ENCODE results near the gene SPON1. TPM values are rescaled to one million over a fixed set of nuclear protein-coding genes. Genes with fewer than 3 reads are reported as not detected.

SPON1 gene
- total RNA-seq, 1 experiment from 2014 or later: not detected

DNA sequence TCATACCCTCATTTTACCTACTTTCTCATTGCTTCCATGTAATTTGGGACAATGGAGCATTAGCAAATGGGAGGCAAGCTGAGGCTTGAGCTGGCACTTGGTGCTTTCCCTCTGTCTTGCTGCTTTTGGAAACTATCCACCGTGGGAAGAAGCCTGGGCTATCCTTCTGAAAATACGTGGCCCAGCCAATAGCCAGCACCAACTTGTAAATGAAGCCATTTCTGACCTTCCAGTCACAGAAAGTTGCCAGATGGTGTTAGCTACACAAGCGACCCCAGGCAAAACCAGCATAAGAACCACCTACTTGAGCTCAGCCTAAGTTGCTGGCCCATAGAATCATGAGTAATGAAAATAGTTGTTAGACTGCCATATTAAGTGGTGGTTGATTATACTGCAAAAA is 18.5 kb upstream of the SPON1 start:
- peaks cover 34% of the 10 kb centered on the region for H3K4me1 ChIP-seq (ENCODE audit: insufficient read depth, low read length)
- BruUV-seq (replicated peaks): no TSS peak
- no peaks in the 10 kb centered on the region for H3K27me3 ChIP-seq (ENCODE audit: low read length)
- no peak overlapping the region for H3K4me3 ChIP-seq (ENCODE audit: low read length)
- DNase-seq (no peak), ATAC-seq (no peak)
- no peaks in the 10 kb centered on the region for H3K9me2 ChIP-seq (replicated peaks; ENCODE audit: low read length)
- ChIA-PET CTCF (no interaction called here), POLR2A (ENCODE audit: unreplicated experiment) (no interaction called here)
- no peaks in the 10 kb centered on the region for H4K20me1 ChIP-seq (ENCODE audit: low read length)
- no peaks in the 10 kb centered on the region for H3K79me2 ChIP-seq (ENCODE audit: low read length)
- intact Hi-C loops (cut with micrococcal nuclease): no loop called here
- H3F3A ChIP-seq (ENCODE audit: low read length, unreplicated experiment): no peaks in the 10 kb centered on the region
- H3K9me3 ChIP-seq (ENCODE audit: low read length): no peaks in the 10 kb centered on the region
- no peak overlapping the region for H3K27ac ChIP-seq (ENCODE audit: low read length)
- no peaks in the 10 kb centered on the region for H3K36me3 ChIP-seq (ENCODE audit: low read depth, low read length)
- TF ChIP-seq CTCF (conservative IDR thresholded peaks at IDR 0.05; ENCODE audit: low read depth, low read length) (no peak), EZH2 (IDR thresholded peaks at IDR 0.05; ENCODE audit: low read length, unreplicated experiment) (no peak), EZH2phosphoT487 (IDR thresholded peaks at IDR 0.05; ENCODE audit: borderline replicate concordance, low read length) (no peak)
- H3K9ac ChIP-seq (ENCODE audit: low read length): no peak overlapping the region
- H2AFZ ChIP-seq (ENCODE audit: low read length): no peak overlapping the region
- no peak overlapping the region for H3K4me2 ChIP-seq (ENCODE audit: low read length)

DNA sequence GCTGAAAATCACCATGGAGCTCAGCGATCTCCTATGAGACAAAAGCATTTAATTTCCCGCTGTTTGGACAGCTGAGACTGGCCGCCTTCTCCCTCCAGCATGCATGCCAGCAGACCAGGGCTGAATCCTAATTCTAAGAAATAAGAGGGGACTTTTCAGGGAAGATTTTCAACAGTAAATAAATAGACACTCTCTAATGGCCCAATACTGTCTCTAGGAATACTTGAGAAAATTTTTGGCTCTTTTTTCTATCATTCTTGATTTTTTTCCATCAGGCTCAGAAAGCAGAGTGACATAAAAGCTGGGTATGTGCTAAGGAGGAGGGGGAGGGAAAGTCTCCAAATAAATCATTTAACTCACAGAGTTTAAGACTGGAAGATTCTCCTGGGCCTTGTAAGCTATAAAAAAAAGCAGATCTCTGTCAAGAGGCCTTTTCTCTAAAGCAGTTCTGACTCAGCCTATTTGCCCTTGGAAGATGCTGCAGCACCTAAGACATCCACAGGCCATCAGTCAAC is 17.6 kb upstream of the SPON1 start:
- TF ChIP-seq EZH2phosphoT487 (IDR thresholded peaks at IDR 0.05; ENCODE audit: borderline replicate concordance, low read length) (no peak), CTCF (conservative IDR thresholded peaks at IDR 0.05; ENCODE audit: low read depth, low read length) (no peak), EZH2 (IDR thresholded peaks at IDR 0.05; ENCODE audit: low read length, unreplicated experiment) (no peak)
- CTCF ChIA-PET: no interaction called here

DNA sequence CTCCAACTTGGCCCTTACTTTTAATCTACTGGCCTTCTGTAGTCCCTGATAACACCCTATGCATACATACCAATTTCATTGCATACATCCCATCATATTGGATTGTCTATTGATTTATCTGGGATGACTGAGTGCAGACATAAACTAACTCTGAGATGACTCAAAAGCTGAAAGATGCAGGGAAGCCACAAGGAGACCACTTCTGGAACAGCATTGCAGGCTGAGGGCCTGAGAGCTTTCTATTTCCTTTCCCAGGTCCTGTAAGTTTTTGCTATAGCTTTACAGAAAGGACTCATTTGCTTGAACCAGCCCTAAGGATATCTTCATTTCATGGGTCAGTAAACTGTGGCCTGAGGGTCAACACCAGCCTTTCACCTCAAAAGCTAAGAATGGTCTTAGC is 15.1 kb upstream of the SPON1 start:
- Histone ChIP-seq H3K27me3 (ENCODE audit: low read length) (no peaks in the 10 kb centered on the region), H4K20me1 (ENCODE audit: low read length) (no peaks in the 10 kb centered on the region), H3K9me3 (ENCODE audit: low read length) (no peaks in the 10 kb centered on the region), H3K4me2 (ENCODE audit: low read length) (no peak overlapping the region), H3K4me3 (ENCODE audit: low read length) (no peak overlapping the region), H3K4me1 (ENCODE audit: insufficient read depth, low read length) (peaks cover 15% of the 10 kb centered on the region), H2AFZ (ENCODE audit: low read length) (no peak overlapping the region), H3K79me2 (ENCODE audit: low read length) (no peaks in the 10 kb centered on the region), H3K36me3 (ENCODE audit: low read depth, low read length) (no peaks in the 10 kb centered on the region), H3K27ac (ENCODE audit: low read length) (no peak overlapping the region), H3F3A (ENCODE audit: low read length, unreplicated experiment) (no peaks in the 10 kb centered on the region), H3K9me2 (replicated peaks; ENCODE audit: low read length) (no peaks in the 10 kb centered on the region), H3K9ac (ENCODE audit: low read length) (no peak overlapping the region)
- TF ChIP-seq EZH2phosphoT487 (IDR thresholded peaks at IDR 0.05; ENCODE audit: borderline replicate concordance, low read length): no peak
- TF ChIP-seq CTCF (conservative IDR thresholded peaks at IDR 0.05; ENCODE audit: low read depth, low read length): no peak
- no peak for TF ChIP-seq EZH2 (IDR thresholded peaks at IDR 0.05; ENCODE audit: low read length, unreplicated experiment)
- ATAC-seq (no peak), DNase-seq (no peak)
- ChIA-PET CTCF (no interaction called here), POLR2A (ENCODE audit: unreplicated experiment) (no interaction called here)
- BruUV-seq (replicated peaks): no TSS peak
- intact Hi-C loops (cut with micrococcal nuclease): no loop called here

More for the DNA sequence above, 17.6 kb upstream of the SPON1 start:
- no peak for DNase-seq
- Histone ChIP-seq H4K20me1 (ENCODE audit: low read length) (no peaks in the 10 kb centered on the region), H3K9me2 (replicated peaks; ENCODE audit: low read length) (no peaks in the 10 kb centered on the region), H3K36me3 (ENCODE audit: low read depth, low read length) (no peaks in the 10 kb centered on the region), H3K9ac (ENCODE audit: low read length) (no peak overlapping the region), H3K27ac (ENCODE audit: low read length) (no peak overlapping the region), H3F3A (ENCODE audit: low read length, unreplicated experiment) (no peaks in the 10 kb centered on the region), H3K4me2 (ENCODE audit: low read length) (no peak overlapping the region), H3K4me3 (ENCODE audit: low read length) (no peak overlapping the region), H3K9me3 (ENCODE audit: low read length) (no peaks in the 10 kb centered on the region), H2AFZ (ENCODE audit: low read length) (no peak overlapping the region), H3K27me3 (ENCODE audit: low read length) (no peaks in the 10 kb centered on the region), H3K4me1 (ENCODE audit: insufficient read depth, low read length) (peaks cover 27% of the 10 kb centered on the region), H3K79me2 (ENCODE audit: low read length) (no peaks in the 10 kb centered on the region)
- intact Hi-C loops (cut with micrococcal nuclease): no loop called here
- POLR2A ChIA-PET (ENCODE audit: unreplicated experiment): no interaction called here
- BruUV-seq (replicated peaks): no TSS peak
- no peak for ATAC-seq
